ENCODE data around the gene ANAPC10.

ANAPC10 gene

GRCh38 chr4:145071560-145071959 is 26.4 kb downstream of the ANAPC10 start:
- DNase-seq (ENCODE audit: insufficient read length, low spot score) (no peak), FAIRE-seq (no peak)
- TF ChIP-seq, protein P1, sequence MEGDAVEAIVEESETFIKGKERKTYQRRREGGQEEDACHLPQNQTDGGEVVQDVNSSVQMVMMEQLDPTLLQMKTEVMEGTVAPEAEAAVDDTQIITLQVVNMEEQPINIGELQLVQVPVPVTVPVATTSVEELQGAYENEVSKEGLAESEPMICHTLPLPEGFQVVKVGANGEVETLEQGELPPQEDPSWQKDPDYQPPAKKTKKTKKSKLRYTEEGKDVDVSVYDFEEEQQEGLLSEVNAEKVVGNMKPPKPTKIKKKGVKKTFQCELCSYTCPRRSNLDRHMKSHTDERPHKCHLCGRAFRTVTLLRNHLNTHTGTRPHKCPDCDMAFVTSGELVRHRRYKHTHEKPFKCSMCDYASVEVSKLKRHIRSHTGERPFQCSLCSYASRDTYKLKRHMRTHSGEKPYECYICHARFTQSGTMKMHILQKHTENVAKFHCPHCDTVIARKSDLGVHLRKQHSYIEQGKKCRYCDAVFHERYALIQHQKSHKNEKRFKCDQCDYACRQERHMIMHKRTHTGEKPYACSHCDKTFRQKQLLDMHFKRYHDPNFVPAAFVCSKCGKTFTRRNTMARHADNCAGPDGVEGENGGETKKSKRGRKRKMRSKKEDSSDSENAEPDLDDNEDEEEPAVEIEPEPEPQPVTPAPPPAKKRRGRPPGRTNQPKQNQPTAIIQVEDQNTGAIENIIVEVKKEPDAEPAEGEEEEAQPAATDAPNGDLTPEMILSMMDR (IDR thresholded peaks at IDR 0.05; ENCODE audit: insufficient read depth, missing control alignments): no peak

DNA sequence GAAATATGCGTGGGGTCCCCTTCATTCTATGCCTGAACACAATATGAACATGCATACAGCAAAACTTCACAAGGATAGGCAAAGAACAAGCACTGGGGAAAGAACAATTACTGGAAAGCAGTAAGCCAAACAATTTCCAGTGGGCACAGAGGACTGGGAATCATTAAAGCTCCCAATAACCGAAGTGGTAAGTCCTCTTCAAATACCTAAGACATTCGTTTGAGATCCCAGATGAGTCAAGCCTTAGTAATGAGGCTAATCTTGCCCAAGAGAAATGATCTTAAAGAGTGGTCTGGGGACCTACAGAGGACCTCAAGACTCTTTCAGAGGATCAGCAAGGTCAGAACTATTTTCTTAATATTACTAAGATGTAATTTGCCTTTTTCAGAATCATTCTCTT is 28.6 kb downstream of the ANAPC10 start:
- FAIRE-seq (no peak), DNase-seq (ENCODE audit: insufficient read length, low spot score) (no peak)
- TF ChIP-seq, protein P1 (IDR thresholded peaks at IDR 0.05; ENCODE audit: insufficient read depth, missing control alignments): no peak

- FAIRE-seq (no peak), DNase-seq (ENCODE audit: insufficient read length, low spot score) (no peak)
- TF ChIP-seq, protein P1 (IDR thresholded peaks at IDR 0.05; ENCODE audit: insufficient read depth, missing control alignments): no peak
Measured at GRCh38 chr4:145066063-145066501, 31.9 kb downstream of the ANAPC10 start.

DNA sequence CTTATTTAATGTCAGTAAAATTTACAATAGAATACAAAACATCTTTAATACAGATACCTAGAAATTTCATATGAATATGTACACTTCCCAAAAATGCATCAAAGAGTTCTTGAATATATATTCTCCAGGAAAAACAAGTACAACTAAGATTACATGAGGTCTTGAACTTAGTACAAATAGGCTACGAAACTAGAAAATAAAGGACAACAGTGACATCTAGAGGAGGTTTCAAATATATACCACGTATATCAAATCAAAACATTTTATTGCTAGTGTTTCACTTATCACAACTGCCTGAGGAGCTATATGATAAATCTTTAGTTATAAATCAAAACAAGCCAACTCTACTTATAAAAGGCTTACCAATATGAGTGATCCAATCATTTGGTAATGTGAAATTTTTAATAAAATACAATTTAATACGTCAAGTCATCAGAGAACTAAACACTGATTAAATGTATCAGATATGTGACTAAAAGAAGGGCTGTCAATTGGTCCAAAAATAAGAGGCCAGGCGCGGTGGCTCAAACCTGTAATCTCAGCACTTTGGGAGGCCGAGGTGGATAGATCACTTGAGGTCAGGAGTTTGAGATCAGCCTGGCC is 36.6 kb downstream of the ANAPC10 start:
- DNase-seq (ENCODE audit: insufficient read length, low spot score): no peak
- TF ChIP-seq, protein P1 (IDR thresholded peaks at IDR 0.05; ENCODE audit: insufficient read depth, missing control alignments): peak; percentile 56
- peak; percentile 95 for FAIRE-seq

- FAIRE-seq (no peak), DNase-seq (ENCODE audit: insufficient read length, low spot score) (no peak)
- TF ChIP-seq, protein P1 (IDR thresholded peaks at IDR 0.05; ENCODE audit: insufficient read depth, missing control alignments): no peak
Measured at GRCh38 chr4:145058256-145058655, 39.7 kb downstream of the ANAPC10 start.

GRCh38 chr4:145056325-145057130 is 41.5 kb downstream of the ANAPC10 start:
- no peak for FAIRE-seq
- DNase-seq (ENCODE audit: insufficient read length, low spot score): no peak
- TF ChIP-seq, protein P1 (IDR thresholded peaks at IDR 0.05; ENCODE audit: insufficient read depth, missing control alignments): no peak

Data from D721Med (cell line).